Stimulated activated CD4-positive, alpha-beta T cell treated with anti-CD3 and anti-CD28 coated beads, TNF-alpha, amount 100 ng/mL, for 4 hours (primary cell): ENCODE results near the gene ELFN1.

Experiments
- DNase-seq, 3 experiments: peaks; one replicate each; pipeline ENCODE4 v3.0.0-alpha.2; 2020; ENCODE audit warnings: low read depth in 3 of 3

ELFN1 gene

GRCh38 chr7:1725766-1726630, 55.9 kb downstream of the ELFN1 start:
- DNase-seq: no peak

DNA sequence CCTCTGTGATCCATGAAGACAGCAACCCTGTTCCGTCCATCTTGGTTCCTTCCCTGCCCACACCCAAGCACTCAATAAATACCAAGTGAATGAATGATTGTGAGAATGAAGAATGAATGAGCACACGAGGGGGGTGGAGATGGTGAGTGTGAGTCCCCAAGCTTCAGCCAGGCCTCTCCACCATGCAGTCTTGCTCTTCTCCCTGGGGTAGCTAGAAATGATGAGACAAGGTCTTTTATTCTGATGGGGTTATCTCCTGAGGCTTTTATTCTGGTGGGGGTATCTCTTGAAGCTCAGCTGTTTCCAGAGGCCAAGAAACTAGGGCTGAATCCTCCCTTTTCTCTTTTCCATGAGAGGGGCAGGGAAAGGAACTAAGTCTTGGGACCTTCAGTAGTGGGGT, 57.0 kb downstream of the ELFN1 start:
- DNase-seq: no peak

DNA sequence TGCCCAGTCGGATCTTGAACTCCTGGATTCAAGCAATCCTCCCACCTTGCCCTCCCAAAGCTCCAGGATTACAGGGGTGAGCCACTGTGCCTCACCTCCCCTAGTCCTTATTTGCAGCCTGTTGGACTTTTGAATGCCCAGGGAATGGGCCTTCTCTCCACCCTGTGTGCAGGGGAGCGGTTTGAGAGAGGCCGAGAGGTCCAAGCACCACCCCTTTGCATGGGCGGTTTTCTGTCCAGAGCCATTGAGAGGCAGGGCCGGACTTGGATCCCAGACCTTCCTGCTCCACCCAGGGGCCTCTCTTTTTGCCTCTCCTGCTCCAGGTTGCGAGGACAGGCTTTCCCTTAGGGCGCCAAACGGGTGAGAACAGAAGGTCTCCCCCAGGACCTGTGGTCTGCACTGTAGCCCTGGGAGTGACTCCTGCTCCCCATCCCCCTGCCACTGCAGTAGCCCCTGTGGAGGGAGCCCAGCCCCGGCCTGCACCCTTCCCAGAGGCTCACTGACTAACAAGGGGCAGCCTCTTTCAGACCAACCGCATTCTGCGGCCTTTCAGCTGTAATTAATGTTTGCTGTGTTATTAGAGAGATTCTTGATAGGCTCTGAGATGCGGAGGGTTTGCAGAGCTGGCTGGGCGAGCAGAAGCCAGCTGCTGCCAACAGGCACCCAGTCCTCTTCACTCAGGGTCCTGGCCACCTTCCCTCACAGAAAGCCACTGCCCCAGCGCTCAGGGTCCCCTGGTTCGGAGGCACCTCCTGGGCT, 57.9 kb downstream of the ELFN1 start:
- DNase-seq: no peak

DNA sequence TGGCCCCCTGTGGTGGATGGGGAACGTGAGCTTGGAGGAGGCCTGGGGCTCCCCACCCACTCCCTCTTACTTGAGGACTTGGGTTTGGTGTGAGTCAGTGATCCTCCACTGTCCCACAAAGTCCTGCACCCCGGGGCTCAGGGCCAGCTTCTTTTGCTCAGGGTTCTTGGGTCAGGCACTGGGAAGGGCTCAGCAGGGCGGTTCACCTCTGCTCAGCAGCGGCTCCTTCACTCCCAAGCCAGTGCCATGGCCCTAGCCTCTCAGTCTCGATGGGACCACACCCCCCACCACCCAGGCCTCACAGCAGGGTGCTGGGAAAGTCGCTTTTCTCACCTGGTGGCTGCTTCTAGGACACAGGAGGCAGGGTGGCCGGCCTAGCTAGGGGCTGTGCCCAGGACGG, 59.1 kb downstream of the ELFN1 start:
- no peak for DNase-seq

- no peak for DNase-seq
Measured at GRCh38 chr7:1729773-1730172, 59.7 kb downstream of the ELFN1 start.

GRCh38 chr7:1732072-1732471, 62.0 kb downstream of the ELFN1 start:
- DNase-seq: no peak

DNA sequence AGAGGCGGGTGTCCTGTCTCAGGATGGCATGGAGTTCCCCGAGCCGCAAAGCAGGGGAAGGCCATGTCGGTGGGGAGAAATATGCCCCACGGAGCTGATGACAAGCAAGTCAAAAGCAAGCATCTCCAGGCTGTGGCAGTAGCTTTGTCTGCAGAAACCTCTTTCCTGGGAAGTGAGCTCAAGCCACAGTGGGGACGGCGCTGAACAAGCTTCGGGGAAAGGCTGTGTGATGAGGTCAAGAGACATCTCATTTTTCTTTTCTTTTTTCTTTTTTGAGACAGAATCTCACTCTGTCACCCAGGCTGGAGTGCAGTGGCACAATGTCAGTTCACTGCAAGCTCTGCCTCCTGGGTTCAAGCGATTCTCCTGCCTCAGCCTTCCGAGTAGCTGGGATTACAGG, 62.6 kb downstream of the ELFN1 start:
- no peak for DNase-seq

DNA sequence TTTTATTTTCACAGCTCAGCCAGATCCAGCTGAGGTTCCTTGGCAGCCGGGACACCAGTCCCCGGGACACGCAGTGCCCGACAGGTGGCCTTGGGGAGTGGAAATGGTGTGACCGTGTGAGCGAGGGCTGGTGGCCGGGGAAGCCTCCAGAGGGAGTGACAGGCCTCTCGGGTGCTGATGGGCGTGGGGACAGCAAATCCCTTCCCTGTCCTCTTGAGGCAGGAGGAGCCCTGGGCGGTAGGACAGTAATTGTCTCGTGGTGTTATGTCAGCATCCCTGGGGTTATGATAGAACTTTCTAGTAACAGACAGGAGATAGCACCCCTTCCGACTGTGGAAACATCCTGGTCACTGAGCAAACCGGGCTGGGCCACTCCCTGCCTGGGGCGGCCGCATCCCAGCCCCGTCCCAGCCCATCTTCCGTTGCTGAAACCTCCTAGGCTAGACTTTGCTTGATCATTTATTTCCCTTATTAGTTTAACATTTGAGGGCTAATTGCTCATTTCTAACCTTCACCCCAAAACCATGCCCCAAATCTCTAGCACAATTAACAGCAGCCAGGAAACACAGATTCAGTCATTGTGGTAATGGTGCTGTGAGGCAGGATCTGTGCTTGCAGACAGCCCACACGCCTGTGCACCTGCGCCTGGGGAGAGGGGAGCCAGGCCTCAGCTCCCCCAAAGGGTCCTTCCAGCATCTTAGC, 63.3 kb downstream of the ELFN1 start:
- no peak for DNase-seq

DNA sequence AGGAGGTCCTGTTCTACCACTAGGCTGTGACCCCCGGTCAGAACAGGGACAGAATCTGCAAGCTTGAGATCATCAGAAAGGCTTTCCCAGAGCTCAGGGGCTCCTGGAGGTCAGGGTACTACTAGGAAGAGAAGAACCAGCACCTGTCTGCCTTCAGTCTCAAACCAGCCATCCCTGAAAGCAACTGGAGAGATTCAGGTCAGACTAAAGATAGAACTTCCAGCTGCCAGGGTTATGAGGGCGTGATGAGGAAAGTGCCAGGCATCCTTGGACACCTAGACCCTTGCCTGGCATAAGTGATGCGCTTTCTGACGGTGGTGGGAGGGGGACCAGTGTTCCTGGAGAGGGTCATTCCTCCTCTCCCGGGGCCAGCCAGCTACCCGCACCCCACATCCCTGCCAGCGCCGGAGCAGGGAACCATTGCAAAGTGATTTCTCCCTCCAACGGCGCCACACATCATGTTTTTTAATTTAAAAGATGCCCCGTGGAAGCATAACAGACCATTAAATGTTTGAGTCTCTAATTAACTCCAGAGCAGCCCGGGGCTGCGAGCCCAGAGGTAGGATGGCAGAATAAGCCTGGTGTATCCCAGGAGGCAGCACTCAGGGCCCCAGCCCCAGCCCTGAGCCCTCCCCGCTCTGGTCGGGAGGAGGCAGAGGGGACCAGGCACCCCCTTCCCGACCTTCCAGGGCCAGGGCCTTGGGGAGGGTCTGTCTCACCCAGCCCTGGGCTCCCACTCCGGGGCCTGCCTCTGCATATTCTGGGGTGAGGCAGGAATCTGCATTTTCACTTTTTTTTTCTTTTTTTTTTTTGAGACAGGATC, 64.0 kb downstream of the ELFN1 start:
- DNase-seq: no peak

- DNase-seq: no peak
Measured at GRCh38 chr7:1735262-1735661, 65.2 kb downstream of the ELFN1 start.

GRCh38 chr7:1735806-1736483, 65.9 kb downstream of the ELFN1 start:
- no peak for DNase-seq

- DNase-seq: no peak
Measured at GRCh38 chr7:1736484-1736817, 66.4 kb downstream of the ELFN1 start.

DNA sequence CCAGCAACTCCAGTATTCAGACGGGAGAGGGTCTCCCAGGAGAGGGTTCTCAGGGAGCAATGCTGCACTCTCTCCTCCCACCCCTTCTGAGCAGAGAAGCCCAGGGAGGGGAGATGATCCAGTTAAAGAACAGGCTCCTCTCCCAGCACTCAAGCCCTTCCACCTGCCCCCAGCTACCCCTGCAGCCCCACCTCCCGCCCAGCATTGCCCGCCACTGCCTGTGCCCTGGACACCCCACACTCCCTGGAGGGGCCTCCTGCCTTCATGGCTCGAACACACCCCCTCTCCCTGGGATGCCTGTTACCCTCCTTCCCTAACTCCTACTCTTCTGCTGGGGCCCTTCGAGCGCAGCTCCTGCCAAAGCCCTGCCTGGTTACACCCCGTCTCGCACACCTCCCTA, 66.8 kb downstream of the ELFN1 start:
- no peak for DNase-seq

DNA sequence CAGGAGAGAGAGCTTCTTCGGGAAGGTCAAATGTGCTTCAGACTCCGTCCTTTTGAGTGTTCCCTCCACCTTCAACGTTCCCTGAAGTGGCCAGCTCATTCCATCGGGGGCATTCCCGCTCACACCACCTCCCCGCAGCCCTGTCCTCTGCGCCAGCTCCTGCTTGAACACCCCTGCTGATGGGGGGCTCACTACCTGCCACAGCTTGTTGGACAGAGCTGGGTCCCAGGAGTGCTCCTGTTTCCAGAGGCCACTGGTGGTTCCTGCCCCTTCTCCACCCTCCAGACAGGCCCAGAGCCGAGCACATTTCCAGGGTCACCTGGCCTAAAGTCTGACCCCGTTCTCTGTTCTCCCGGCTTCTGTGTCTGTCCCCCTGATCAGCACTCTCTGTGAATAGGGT, 67.4 kb downstream of the ELFN1 start:
- DNase-seq: no peak

DNA sequence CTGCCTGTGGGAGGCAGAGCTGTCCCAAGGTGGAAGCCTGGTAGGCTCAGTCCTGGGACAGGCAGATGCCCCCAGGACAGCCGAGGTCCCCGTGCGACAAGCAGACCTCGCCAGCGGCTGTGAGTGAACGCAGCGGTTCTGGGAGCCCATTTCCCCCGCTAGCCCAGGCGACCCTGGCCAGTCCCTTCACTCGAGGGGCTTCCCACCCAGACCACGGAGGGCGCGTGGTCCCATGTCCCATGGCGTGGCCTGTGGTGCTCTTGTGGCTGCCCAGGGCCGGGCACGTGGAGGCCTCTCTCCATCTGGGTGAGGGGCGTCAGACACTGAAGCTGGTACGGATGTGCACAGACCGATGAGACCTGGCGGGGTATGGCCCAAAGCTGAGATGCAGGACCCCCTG, 67.9 kb downstream of the ELFN1 start:
- no peak for DNase-seq

DNA sequence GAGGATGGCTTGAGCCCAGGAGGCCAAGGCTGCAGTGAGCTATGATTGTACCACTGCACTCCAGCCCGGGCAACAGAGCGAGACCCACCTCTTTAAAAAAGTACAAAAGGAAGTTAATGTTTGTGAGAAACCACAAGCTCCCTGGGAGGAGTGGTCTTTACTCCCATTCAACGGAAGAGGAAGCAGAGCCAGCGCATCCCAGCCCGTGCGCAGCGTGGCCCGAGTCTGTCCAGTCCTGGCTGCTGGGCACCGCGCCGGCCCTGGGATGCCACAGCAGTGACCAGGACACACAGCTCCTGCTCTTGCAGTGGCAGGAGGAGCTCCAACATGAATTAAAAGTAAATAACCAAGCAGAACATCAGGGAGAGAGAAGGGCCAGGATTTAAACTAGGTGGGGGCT, 68.4 kb downstream of the ELFN1 start:
- DNase-seq: no peak

- DNase-seq: no peak
Measured at GRCh38 chr7:1738956-1739355, 68.9 kb downstream of the ELFN1 start.

- no peak for DNase-seq
Measured at GRCh38 chr7:1739593-1739992, 69.5 kb downstream of the ELFN1 start.

DNA sequence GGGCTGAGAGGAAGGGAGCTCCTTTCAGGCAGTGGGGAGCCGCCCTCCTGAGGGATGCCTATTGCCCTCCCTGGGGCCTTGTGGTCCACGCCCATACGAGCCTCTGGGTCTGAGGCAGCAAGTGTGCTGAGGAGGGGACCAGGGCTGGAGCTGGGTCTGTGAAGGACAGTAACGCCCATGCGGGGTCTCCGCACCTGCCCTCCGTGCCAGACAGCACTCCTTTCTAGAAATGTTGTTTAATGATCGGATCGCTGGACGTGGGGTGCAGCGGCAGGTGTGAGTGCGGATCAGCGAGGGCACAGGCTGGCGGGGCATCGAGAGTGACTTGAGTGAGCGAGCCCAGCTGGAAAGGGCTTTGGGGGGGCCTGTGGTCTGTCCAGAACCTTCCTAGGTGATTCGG, 70.1 kb downstream of the ELFN1 start:
- DNase-seq: no peak

DNA sequence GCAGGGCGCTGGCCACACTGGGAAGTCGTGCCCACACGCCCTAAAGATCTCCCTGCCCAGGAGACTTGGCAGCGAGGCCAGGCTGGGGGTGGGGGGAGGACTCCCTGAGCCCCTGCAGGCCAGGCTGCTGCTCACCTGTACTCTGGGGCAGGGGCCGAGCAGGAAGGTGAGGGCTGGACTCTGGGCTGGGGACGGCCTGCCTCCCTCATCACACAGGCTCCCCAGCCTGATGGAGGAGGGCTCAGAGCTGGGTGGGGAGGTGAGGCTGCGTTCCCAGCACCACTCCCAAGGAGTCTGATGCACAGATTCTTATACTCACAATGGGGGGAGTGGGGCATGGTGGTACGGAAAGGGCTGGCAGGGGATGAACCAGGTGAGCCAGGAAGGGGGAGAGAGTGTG, 71.2 kb downstream of the ELFN1 start:
- no peak for DNase-seq
